ENCODE measurements around the gene ARHGEF16.

ARHGEF16 gene

DNA sequence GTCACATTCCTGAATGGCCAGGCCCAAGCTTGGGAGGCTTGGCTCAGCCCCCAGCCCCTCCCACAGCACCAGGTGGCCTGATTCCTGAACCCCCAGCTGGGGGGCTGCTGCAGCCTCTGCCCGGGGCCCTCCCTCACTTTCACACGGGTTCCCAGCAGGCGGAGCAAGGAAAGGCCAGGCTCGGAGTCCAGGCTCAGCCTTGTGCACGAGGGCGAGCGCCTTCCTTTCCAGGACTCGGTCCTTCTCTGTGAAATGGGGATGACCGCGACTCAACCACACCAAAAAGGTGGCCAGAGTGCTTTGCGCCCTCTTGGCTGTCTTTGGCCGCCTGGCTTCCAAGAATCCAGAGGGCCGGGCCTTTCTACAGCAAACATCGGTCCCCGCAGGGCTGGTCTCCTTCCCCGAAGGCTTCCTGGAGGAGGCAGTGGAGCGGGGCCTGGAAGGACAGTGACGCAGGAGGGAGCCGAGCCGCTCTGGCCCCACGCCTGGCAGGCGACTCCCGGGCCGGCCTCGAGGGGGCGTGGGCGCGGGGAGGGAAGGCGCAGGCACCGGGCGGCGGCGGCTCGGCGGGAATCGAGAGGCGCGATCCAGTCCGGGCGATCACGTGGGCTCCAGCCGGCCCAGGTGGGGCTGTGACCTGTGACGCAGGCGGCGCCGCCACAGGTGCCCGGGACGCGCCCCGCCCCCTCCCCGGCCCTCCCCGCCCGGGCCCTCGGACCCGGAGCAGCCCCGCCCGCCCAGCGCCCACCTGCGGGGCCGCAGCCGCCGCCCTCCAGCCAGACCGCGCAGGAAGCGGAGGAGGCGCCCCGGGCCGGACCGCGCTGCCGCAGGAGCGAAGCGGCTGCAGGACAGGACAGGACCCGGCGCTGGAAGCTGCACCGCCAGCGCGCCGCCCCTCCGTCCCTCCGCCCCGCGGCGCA is at the start of gene ARHGEF16:
Gene ARHGEF16 (plus strand): TSS at position 775 of the 920 bp plus-strand sequence. CDS start 8,420 bp downstream, outside the sequence.
- peak; percentile 28 to 29 for DNase-seq
- no peak for TF ChIP-seq POLR2A (IDR thresholded peaks at IDR 0.05; ENCODE audit: low read length)
- no peak for TF ChIP-seq GATA1 (IDR thresholded peaks at IDR 0.05; ENCODE audit: low read depth, low read length)

- no peak for DNase-seq
- TF ChIP-seq POLR2A (IDR thresholded peaks at IDR 0.05; ENCODE audit: low read length) (no peak), GATA1 (IDR thresholded peaks at IDR 0.05; ENCODE audit: low read depth, low read length) (no peak)
Observed at GRCh38 chr1:3404801-3405200, 49.7 kb upstream of the ARHGEF16 start.

DNA sequence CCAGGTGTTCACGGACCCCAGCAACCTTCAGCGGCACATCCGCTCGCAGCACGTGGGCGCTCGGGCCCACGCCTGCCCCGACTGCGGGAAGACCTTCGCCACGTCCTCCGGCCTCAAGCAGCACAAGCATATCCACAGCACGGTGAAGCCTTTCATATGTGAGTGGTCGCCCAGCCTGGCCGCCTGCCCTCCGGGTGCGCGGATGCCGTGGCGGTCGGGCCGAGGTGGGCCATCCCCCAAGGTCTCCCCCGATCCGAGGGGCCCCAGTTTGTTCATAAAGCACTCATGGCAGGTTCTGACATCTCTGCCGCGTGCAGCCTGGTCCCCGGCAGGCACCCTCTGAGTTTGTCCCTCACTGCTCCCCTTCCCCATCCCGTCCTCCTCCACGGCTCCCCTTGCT is 49.0 kb upstream of the ARHGEF16 start:
- TF ChIP-seq GATA1 (IDR thresholded peaks at IDR 0.05; ENCODE audit: low read depth, low read length), result no peak
- TF ChIP-seq POLR2A (IDR thresholded peaks at IDR 0.05; ENCODE audit: low read length), result no peak
- no peak for DNase-seq

- TF ChIP-seq POLR2A (IDR thresholded peaks at IDR 0.05; ENCODE audit: low read length), result no peak
- no peak for TF ChIP-seq GATA1 (IDR thresholded peaks at IDR 0.05; ENCODE audit: low read depth, low read length)
Observed at GRCh38 chr1:3405974-3406867, 48.2 kb upstream of the ARHGEF16 start.

DNA sequence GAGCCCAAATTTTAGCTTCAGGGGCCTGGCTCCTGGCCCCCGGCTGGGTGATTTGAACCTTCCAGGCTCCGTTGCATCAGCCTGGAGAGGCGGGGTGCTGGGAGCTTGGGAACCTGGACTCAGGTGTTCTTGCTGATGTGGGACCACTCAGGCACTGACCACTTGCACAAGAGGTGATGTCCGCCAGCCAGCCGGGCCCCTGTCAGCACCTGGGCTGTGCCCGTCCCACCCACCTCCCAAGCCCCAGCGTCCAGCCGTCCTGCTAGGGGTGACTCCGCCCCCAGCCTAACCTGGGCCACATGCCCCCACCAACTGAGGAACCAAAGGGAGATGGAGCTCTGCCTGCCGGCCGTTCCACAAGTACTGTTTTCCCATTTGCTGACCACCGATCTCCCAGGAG is 47.4 kb upstream of the ARHGEF16 start:
- DNase-seq, result no peak
- no peak for TF ChIP-seq POLR2A (IDR thresholded peaks at IDR 0.05; ENCODE audit: low read length)
- TF ChIP-seq GATA1 (IDR thresholded peaks at IDR 0.05; ENCODE audit: low read depth, low read length), result no peak

More at GRCh38 chr1:3405974-3406867, 48.2 kb upstream of the ARHGEF16 start:
- no peak for DNase-seq

DNA sequence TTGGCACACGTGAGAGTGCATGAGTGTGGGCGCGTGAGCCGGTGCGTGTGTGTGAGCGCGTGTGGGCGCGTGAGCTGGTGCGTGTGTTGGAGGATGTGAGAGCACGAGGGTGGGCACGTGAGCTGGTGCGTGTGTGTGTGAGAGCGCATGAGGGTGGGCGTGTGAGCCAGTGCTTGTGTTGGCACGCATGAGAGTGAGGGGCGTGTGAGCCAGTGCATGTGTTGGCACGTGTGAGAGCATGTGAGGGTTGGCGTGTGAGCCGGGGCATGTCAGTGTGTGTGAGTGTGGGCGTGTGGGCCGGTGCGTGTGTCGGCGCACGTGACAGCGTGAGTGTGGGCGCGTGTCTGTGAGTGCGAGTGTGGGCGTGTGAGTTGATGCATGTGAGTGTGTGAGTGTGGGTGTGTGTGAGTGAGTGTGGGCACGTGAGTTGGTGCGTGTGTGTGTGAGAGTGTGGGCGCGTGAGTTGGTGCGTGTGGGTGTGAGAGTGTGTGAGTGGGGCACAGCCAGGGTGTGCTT is 45.7 kb upstream of the ARHGEF16 start:
- no peak for TF ChIP-seq POLR2A (IDR thresholded peaks at IDR 0.05; ENCODE audit: low read length)
- no peak for TF ChIP-seq GATA1 (IDR thresholded peaks at IDR 0.05; ENCODE audit: low read depth, low read length)
- DNase-seq, result no peak

DNA sequence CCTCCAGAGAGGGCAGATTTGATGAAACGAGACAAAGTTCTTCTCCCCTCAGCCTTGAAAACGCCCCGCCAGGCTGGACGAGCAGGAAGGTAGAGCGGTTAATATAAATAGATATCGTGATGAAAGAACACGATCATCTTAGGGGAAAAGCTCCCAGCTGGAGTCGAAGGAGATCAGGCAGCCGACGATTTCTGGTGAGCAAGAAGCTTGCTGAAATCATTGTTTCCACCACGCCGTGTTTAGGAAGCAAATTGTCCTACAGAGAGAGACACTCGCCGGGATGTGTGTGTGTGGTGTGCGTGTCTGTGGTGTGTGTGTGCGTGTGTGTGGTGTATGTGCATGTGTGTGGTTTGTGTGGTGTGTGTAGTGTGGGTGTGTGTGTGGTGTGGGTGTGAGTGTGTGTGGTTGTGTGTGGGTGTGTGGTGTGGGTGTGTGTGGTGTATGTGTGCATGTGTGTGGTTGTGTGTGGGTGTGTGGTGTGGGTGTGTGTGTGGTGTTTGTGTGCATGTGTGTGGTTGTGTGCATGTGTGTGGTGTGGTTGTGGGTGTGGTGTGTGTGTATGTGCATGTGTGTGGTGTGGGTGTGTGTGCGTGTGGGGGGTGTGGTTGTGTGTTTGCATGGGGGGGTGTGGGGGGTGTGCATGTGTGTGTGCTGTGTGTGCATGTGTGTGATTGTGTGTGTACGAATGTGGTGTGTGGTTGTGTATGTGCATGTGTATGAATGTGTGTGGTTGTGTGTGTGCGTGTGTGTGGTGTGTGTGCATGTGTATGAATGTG is 44.9 kb upstream of the ARHGEF16 start:
- no peak for DNase-seq
- TF ChIP-seq GATA1 (IDR thresholded peaks at IDR 0.05; ENCODE audit: low read depth, low read length), result no peak
- no peak for TF ChIP-seq POLR2A (IDR thresholded peaks at IDR 0.05; ENCODE audit: low read length)

DNA sequence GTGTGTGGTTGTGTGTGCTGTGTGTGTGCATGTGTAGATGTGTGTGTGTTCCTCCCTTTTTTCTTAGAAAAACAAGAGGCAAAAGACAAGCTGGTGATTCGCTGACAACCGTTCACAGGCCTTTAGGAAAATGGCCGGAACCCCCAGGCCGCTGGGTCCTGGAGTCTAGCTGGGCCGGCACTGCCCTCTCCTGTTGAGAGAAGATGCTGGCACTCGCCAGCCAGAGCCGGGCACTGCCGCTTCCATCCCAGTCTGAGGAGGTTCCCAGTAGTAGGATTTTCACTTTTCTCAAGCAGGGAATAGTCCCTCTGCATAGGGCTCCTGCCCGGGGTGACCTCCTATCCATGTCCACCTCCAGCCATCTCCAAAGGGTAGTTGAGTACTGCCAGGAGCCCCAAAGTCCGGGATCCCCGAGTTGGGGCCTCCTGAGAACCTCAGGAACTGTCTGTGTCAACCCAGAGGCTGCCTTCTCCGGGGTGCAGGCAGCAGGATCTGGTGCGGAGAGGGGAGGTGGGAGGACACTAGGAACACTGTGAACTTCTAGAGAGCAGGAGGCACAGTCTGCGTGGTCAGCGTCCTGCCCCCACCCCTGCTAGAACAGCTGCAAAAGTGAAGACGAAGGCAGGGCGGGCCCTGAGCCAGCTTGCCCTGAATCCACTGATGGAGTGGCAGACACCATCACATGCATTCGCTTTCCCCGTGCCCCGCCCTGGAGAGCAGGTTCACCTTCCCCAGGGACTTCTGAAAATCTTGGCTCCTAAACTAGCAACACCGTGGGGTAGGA is 44.1 kb upstream of the ARHGEF16 start:
- DNase-seq, result no peak
- TF ChIP-seq POLR2A (IDR thresholded peaks at IDR 0.05; ENCODE audit: low read length), result no peak
- TF ChIP-seq GATA1 (IDR thresholded peaks at IDR 0.05; ENCODE audit: low read depth, low read length), result no peak

DNA sequence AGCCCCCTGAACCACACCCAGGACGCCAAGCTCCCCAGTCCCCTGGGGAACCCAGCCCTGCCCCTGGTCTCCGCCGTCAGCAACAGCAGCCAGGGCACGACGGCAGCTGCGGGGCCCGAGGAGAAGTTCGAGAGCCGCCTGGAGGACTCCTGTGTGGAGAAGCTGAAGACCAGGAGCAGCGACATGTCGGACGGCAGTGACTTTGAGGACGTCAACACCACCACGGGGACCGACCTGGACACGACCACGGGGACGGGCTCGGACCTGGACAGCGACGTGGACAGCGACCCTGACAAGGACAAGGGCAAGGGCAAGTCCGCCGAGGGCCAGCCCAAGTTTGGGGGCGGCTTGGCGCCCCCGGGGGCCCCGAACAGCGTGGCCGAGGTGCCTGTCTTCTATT is 42.7 kb upstream of the ARHGEF16 start:
- TF ChIP-seq GATA1 (IDR thresholded peaks at IDR 0.05; ENCODE audit: low read depth, low read length) (no peak), POLR2A (IDR thresholded peaks at IDR 0.05; ENCODE audit: low read length) (no peak)
- DNase-seq, result no peak

GRCh38 chr1:3412376-3412775 is 42.1 kb upstream of the ARHGEF16 start:
- no peak for TF ChIP-seq POLR2A (IDR thresholded peaks at IDR 0.05; ENCODE audit: low read length)
- no peak for TF ChIP-seq GATA1 (IDR thresholded peaks at IDR 0.05; ENCODE audit: low read depth, low read length)
- no peak for DNase-seq

DNA sequence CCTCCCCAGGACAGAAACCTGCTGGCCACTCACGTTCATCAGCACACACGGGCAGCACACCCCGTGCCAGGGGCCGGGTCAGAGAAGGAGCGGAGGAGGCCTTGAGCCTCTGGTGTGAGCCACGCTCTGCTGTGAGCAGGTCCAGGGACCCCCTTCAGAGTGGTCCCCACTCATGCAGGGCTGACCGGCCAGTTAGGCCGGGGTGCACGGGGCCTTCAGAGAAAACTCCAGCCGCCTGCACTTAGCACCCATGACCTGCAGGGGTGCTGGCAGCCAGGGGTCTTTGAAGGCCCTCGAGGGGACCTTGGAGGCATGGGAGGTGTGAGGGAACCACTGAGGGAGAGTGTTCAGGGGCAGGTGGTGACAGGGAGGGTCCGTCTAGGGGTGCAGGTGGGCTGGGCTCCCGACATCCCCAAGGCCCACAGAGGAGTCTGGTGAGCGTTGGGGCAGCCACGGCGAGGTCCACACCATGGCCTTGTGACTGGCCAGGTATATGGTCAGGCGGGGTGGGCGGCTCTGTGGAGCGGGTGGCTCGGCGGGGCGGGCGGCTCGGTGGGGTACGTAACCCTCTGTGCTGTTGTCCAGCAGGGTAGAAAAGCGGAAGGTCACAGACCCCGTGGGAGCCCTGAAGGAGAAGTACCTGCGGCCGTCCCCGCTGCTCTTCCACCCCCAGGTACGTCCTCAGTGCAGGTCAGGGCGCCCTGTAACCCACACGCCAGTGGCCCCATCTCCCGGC is 40.3 kb upstream of the ARHGEF16 start:
- TF ChIP-seq POLR2A (IDR thresholded peaks at IDR 0.05; ENCODE audit: low read length) (no peak), GATA1 (IDR thresholded peaks at IDR 0.05; ENCODE audit: low read depth, low read length) (no peak)

More for the DNA sequence above, 40.3 kb upstream of the ARHGEF16 start:
- no peak for DNase-seq
